ENCODE data around the gene GRIN3B.

GRIN3B gene

GRCh38 chr19:990746-991145 is 9.5 kb upstream of the GRIN3B start:
- no peak for DNase-seq (ENCODE audit: low read depth in 1 of 2, low spot score in 1 of 2)

GRCh38 chr19:991174-991931 is 8.9 kb upstream of the GRIN3B start:
- peak; percentile 17 to 48 for DNase-seq (ENCODE audit: low read depth in 1 of 2, low spot score in 1 of 2)

GRCh38 chr19:991932-992669 is 8.1 kb upstream of the GRIN3B start:
- DNase-seq (ENCODE audit: low read depth in 1 of 2, low spot score in 1 of 2): no peak

- DNase-seq (ENCODE audit: low read depth in 1 of 2, low spot score in 1 of 2): no peak
These were observed 7.6 kb upstream of the GRIN3B start for GRCh38 chr19:992670-993055.

- no peak for DNase-seq (ENCODE audit: low read depth in 1 of 2, low spot score in 1 of 2)
These were observed 6.8 kb upstream of the GRIN3B start for GRCh38 chr19:993361-993830.

- no peak for DNase-seq (ENCODE audit: low read depth in 1 of 2, low spot score in 1 of 2)
These were observed 6.3 kb upstream of the GRIN3B start for GRCh38 chr19:993831-994393.

- no peak for DNase-seq (ENCODE audit: low read depth in 1 of 2, low spot score in 1 of 2)
These were observed 5.7 kb upstream of the GRIN3B start for GRCh38 chr19:994516-994915.

GRCh38 chr19:995051-995827 is 5.0 kb upstream of the GRIN3B start:
- no peak for DNase-seq (ENCODE audit: low read depth in 1 of 2, low spot score in 1 of 2)

GRCh38 chr19:996051-996838 is 4.0 kb upstream of the GRIN3B start:
- peak; percentile 35 to 60 for DNase-seq (ENCODE audit: low read depth in 1 of 2, low spot score in 1 of 2)

- DNase-seq (ENCODE audit: low read depth in 1 of 2, low spot score in 1 of 2): no peak
These were observed 2.2 kb upstream of the GRIN3B start for GRCh38 chr19:998064-998463.

GRCh38 chr19:999379-999719 is 870 bp upstream of the GRIN3B start:
- no peak for DNase-seq (ENCODE audit: low read depth in 1 of 2, low spot score in 1 of 2)

GRCh38 chr19:1000591-1001537 is 645 bp downstream of the GRIN3B start:
- no peak for DNase-seq (ENCODE audit: low read depth in 1 of 2, low spot score in 1 of 2)

GRCh38 chr19:1001538-1002166 is 1.4 kb downstream of the GRIN3B start:
- DNase-seq (ENCODE audit: low read depth in 1 of 2, low spot score in 1 of 2): peak; percentile 54 to 64

- no peak for DNase-seq (ENCODE audit: low read depth in 1 of 2, low spot score in 1 of 2)
These were observed 2.4 kb downstream of the GRIN3B start for GRCh38 chr19:1002600-1002999.

GRCh38 chr19:1003283-1003682 is 3.1 kb downstream of the GRIN3B start:
- no peak for DNase-seq (ENCODE audit: low read depth in 1 of 2, low spot score in 1 of 2)

GRCh38 chr19:1004204-1004802 is 4.1 kb downstream of the GRIN3B start:
- no peak for DNase-seq (ENCODE audit: low read depth in 1 of 2, low spot score in 1 of 2)

GRCh38 chr19:1004803-1005664 is 4.8 kb downstream of the GRIN3B start:
- DNase-seq (ENCODE audit: low read depth in 1 of 2, low spot score in 1 of 2): no peak

All from stimulated activated CD4-positive, alpha-beta T cell treated with anti-CD3 and anti-CD28 coated beads, Interleukin-15, amount 100 ng/mL, for 1 hour (primary cell).